Prostate gland (tissue), 2 donors: Measurements from ENCODE around the gene MTG1. TPM values are rescaled to one million over a fixed set of nuclear protein-coding genes. Genes with fewer than 3 reads are reported as not detected.
"Not testable (repeated sequence)": the region's sequence is repeated elsewhere in the genome, so short reads cannot be mapped to it uniquely, and the experiment has no call there.

Experiments
- DNase-seq: peaks from one replicate; pipeline ENCODE4 v3.0.0-alpha.2; 2019; ENCODE audit warnings: low spot score
- H3K27ac ChIP-seq, 2 donors: fragments of 200-600 bp; sonication (generic); 2 replicates each; pipeline ENCODE4 v1.5.1; 2017 to 2019
- H3K27me3 ChIP-seq: fragments of 200-600 bp; sonication (generic); replicated peaks from 2 replicates; pipeline ENCODE4 v1.5.1; 2019; ENCODE audit not compliant: insufficient read depth
- H3K36me3 ChIP-seq, 2 donors: fragments of 200-600 bp; sonication (generic); 1 replicate in 1 of 2; 2 replicates in 1 of 2; pipeline versions ENCODE4 v1.5.1 to v1.8.1; 2017 to 2019
- H3K4me1 ChIP-seq: fragments of 200-600 bp; sonication (generic); replicated peaks from 2 replicates; pipeline ENCODE4 v1.5.1; 2019
- H3K4me3 ChIP-seq, 2 donors: fragments of 200-600 bp; sonication (generic); 2 replicates each; pipeline ENCODE4 v1.5.1; 2017 to 2019
- H3K9me3 ChIP-seq: fragments of 200-600 bp; sonication (generic); 2 replicates; pipeline ENCODE4 v1.5.1; 2017
- CTCF ChIP-seq, 4 experiments: fragments of 200-600 bp in 2 of 4; fragments of 450-650 bp in 2 of 4; sonication (generic) in 2 of 4; IDR thresholded peaks; 1 replicate in 3 of 4; 2 replicates in 1 of 4; pipeline ENCODE4 v1.5.1; 2016 to 2019; ENCODE audit warnings: antibody characterized with exemption in 4 of 4, mild to moderate bottlenecking in 2 of 4, moderate library complexity in 2 of 4
- POLR2A ChIP-seq: fragments of 450-650 bp; IDR thresholded peaks from one replicate; pipeline ENCODE4 v1.6.1; 2016; ENCODE audit warnings: antibody characterized with exemption, mild to moderate bottlenecking
- POLR2AphosphoS5 ChIP-seq: sonication (generic); formaldehyde crosslinking; IDR thresholded peaks from one replicate; pipeline ENCODE4 v1.6.1; 2017; ENCODE audit warnings: antibody characterized with exemption
- WGBS: methylation state at CpG from one replicate; pipeline ENCODE4 v1.1.5; 2018; 5-methylcytosine and 5-hydroxymethylcytosine counted together
- intact Hi-C: fragments of 100-400 bp; cut with DNase I; formaldehyde crosslinking; loops from one replicate; pipeline ENCODE4 v1.14.2; 2022
- microRNA-seq: library from miRNA; unstranded; fragments of <30 nt; microRNA quantifications from one replicate; pipeline ENCODE4, GENCODE V29; 2016
- small RNA-seq, 2 donors: library from RNA; depleted of rRNA; stranded (forward); fragments of <200 nt; gene quantifications; one replicate each; pipeline ENCODE3, GENCODE V24; 2016
- total RNA-seq, 2 donors: library from RNA; depleted of rRNA; stranded (reverse); fragments of >200 nt; gene quantifications; one replicate each; pipeline ENCODE4 v1.1.0, GENCODE V29; 2016

Gene MTG1
- total RNA-seq, 2 donors from 2014 or later = 26.8 to 67.4 TPM

DNA sequence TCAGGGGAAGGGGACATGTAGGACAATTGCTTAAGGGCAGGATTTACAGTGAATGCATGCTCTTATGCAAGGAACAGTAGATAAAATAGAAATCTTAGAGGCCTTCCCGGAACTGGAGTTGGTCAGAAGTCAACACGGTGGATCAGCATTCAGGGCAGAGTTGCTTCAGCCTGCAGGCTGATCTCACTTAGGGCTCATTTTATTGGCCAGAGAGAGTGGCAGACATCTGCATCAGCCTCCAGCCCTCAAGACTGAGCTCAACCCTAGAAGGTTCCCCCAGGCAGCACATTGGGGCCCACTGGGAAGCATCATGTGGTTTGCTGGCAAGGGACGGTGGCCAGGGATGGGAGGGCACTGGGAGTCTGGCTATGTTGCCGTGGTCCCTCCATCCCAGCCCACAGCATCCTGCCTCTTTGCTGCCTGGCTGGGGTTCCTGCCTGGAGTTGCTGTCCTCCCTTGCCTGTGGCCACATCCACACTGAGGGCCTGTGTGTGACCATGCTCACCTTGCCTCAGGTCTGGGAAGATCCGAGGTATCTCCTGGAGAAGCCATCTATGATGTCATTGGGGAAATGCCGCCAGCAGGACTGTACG lies 72.8 kb downstream of the MTG1 start:
- Histone ChIP-seq H3K27me3 (no peaks in the 10 kb centered on the region), H3K9me3 (no peaks in the 10 kb centered on the region), H3K4me3 (no peak overlapping the region), H3K4me1 (no peaks in the 10 kb centered on the region), H3K36me3 (no peaks in the 10 kb centered on the region), H3K27ac (no peak overlapping the region)
- TF ChIP-seq POLR2AphosphoS5 = no peak
- TF ChIP-seq POLR2A = no peak
- no peak for TF ChIP-seq CTCF (IDR thresholded peaks at IDR 0.05)
- intact Hi-C loops = no loop called here
- no peak for DNase-seq
- WGBS = 93% methylated on average over 7 of the region's 7 CpGs

DNA sequence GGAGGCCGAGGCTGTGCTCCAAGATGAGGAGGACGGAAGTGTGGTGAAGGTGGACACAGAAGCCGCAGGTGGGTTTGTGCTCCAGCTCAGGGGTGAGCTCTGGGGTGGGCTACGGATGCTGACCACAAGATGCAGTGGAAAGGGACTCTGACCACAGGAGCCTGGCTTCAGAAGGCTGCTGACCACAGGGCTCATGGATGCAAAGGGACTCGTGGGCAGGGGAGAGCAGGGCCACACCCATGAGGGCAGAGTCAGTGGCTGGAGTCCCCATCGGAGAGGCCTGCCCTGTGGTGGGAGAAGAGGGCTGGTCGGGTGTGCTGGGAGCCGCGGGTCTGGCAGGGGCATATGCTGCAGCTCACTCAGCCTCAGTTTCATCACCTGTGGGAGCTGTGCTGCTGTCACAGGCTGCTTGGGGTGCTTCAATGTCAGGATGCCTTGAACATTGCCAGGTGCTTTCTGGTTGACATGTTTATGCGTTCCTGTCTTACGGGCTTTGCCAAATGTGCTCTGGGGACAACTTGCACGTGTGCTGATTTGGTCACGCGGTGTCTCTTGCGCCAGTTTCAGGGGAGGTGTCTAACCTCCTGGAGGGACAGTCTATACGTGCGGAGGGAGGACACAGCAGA lies 73.4 kb downstream of the MTG1 start:
- no peaks in the 10 kb centered on the region for H3K4me1 ChIP-seq

DNA sequence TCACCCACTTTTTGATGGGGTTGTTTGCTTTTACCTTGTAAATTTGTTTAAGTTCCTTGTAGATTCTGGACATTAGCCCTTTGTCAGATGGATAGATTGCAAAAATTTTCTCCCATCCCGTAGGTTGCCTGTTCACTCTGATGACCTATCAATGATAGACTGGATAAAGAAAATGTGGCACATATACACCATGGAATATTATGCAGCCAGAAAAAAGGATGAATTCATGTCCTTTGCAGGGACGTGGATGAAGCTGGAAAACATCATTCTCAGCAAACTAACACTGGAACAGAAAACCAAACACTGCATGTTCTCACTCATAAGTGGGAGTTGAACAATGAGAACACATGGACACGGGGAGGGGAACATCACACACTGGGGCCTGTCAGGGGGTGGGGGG lies 75.2 kb downstream of the MTG1 start:
- H3K27me3 ChIP-seq, H3K27ac ChIP-seq, H3K9me3 ChIP-seq, H3K36me3 ChIP-seq, DNase-seq, H3K4me3 ChIP-seq, H3K4me1 ChIP-seq, intact Hi-C loops: not testable (repeated sequence)
- 77% methylated on average over 3 of the region's 3 CpGs for WGBS

More for the DNA sequence above, 73.4 kb downstream of the MTG1 start:
- TF ChIP-seq CTCF (IDR thresholded peaks at IDR 0.05) = no peak
- TF ChIP-seq POLR2A = no peak
- no peak overlapping the region for H3K4me3 ChIP-seq
- H3K27ac ChIP-seq = no peak overlapping the region
- intact Hi-C loops = no loop called here
- H3K9me3 ChIP-seq = no peaks in the 10 kb centered on the region
- 90% methylated on average over 14 of the region's 17 CpGs for WGBS
- H3K36me3 ChIP-seq = no peaks in the 10 kb centered on the region
- no peaks in the 10 kb centered on the region for H3K27me3 ChIP-seq
- DNase-seq = no peak

DNA sequence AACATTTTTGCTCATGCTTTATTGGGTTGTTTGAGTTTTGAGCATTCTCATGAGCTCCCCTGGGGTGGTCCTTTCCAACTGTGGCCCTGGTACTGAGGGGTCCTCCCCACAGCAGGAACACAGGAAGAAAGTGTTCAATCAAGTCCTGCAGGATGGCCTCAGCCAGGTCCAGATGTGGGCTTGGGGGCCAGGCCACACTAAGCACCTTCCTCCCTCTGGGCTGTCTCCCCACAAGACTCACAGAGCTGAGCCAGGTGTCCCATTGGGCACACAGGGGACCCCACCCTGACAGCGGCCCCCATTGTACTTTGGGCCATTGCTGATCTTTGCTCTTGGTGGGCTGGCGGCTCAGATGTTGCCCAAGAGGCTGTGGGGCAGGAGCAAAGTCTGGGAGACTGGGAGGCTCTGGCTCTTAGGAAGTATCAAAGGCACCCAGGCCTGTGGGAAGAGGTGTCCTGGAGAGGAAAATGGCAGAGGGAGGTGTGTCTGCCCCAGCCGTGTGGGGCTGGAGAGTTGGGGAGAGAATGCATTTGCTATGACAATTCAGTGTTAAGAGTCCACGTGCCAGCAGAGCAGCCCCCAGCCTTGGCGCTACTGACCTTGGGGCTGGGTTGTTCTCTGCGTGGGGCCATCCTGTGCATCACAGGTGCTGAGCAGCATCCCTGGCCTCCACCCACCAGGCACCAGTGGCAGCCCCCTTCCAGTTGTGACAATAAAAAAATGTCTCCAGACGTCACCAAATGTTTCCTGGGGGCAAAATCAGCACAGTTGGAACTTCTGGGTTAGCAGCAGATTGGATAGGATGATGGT lies 77.5 kb downstream of the MTG1 start:
- no peaks in the 10 kb centered on the region for H3K36me3 ChIP-seq
- no peak for DNase-seq
- intact Hi-C loops = no loop called here
- 78% methylated on average over 7 of the region's 7 CpGs for WGBS
- TF ChIP-seq CTCF (IDR thresholded peaks at IDR 0.05) = no peak
- no peak for TF ChIP-seq POLR2AphosphoS5
- no peak for TF ChIP-seq POLR2A
- no peak overlapping the region for H3K27ac ChIP-seq
- no peaks in the 10 kb centered on the region for H3K9me3 ChIP-seq
- H3K4me3 ChIP-seq = no peak overlapping the region
- no peaks in the 10 kb centered on the region for H3K27me3 ChIP-seq
- no peaks in the 10 kb centered on the region for H3K4me1 ChIP-seq

Small RNA genes lying within 50 kb of the gene (microRNA-seq; reads per million reads assigned to microRNA genes)
- 0.75 reads per million for gene MIR3944

Small RNA genes lying within 50 kb of the gene (small RNA-seq; reads per million reads assigned to genes)
- 0 reads per million in 2 donors for gene AL360181.4
- gene BANF1P2 = 0 reads per million in 2 donors
- gene MIR3944 = 0 reads per million in 2 donors

Other genes starting within 250 kb of the MTG1 start
- 10 to 100 TPM in 1 of 2 donors, 1 to 10 TPM in 1; 1.5 to 10.8 TPM for gene KNDC1, start 233.9 kb upstream of the MTG1 start, total RNA-seq
- gene UTF1, start 163.9 kb upstream of the MTG1 start, total RNA-seq = 1 to 10 TPM in 1 of 2 donors, not detected in 1; 9.2 TPM
- gene VENTX, start 156.3 kb upstream of the MTG1 start, total RNA-seq = 1 to 10 TPM in 1 of 2 donors, under 1 TPM in 1; 0.18 to 1.8 TPM
- 1 to 10 TPM; 7.2 to 7.4 TPM for gene ADAM8, start 117.3 kb upstream of the MTG1 start, total RNA-seq
- 10 to 100 TPM; 53.5 to 78.5 TPM for gene TUBGCP2, start 85.3 kb upstream of the MTG1 start, total RNA-seq
- 10 to 100 TPM; 52.8 to 57.6 TPM for gene ZNF511, start 85.2 kb upstream of the MTG1 start, total RNA-seq
- 1 to 10 TPM in 1 of 2 donors, not detected in 1; 9.4 TPM for gene CALY, start 57.3 kb upstream of the MTG1 start, total RNA-seq
- gene PRAP1, start 46.8 kb upstream of the MTG1 start, total RNA-seq = 1 to 10 TPM in 1 of 2 donors, not detected in 1; 6.6 TPM
- 10 to 100 TPM in 1 of 2 donors, 1 to 10 TPM in 1; 8.7 to 11.4 TPM for gene FUOM, start 36.1 kb upstream of the MTG1 start, total RNA-seq
- gene ECHS1, start 20.8 kb upstream of the MTG1 start, total RNA-seq = 100 to 1,000 TPM; 112 to 126 TPM
- gene PAOX, start 14.9 kb upstream of the MTG1 start, total RNA-seq = 10 to 100 TPM; 17.5 to 20.2 TPM
- 1 to 10 TPM in 1 of 2 donors, under 1 TPM in 1; 0.09 to 1.2 TPM for gene SPRN, start 30.5 kb downstream of the MTG1 start, total RNA-seq
- gene SCART1, start 59.8 kb downstream of the MTG1 start, total RNA-seq = 10 to 100 TPM in 1 of 2 donors, 1 to 10 TPM in 1; 2.2 to 10.1 TPM
- 1 to 10 TPM; 3.7 to 8.1 TPM for gene CYP2E1, start 133.2 kb downstream of the MTG1 start, total RNA-seq
- gene SYCE1, start 171.4 kb downstream of the MTG1 start, total RNA-seq = 10 to 100 TPM in 1 of 2 donors, 1 to 10 TPM in 1; 1.7 to 12.3 TPM
- gene FRG2B, start 232.6 kb downstream of the MTG1 start, total RNA-seq = not detected